ENCODE measurements around the gene KPNB1.
"Not testable (repeated sequence)": the region's sequence is repeated elsewhere in the genome, so short reads cannot be mapped to it uniquely, and the experiment has no call there.

The KPNB1 gene

DNA sequence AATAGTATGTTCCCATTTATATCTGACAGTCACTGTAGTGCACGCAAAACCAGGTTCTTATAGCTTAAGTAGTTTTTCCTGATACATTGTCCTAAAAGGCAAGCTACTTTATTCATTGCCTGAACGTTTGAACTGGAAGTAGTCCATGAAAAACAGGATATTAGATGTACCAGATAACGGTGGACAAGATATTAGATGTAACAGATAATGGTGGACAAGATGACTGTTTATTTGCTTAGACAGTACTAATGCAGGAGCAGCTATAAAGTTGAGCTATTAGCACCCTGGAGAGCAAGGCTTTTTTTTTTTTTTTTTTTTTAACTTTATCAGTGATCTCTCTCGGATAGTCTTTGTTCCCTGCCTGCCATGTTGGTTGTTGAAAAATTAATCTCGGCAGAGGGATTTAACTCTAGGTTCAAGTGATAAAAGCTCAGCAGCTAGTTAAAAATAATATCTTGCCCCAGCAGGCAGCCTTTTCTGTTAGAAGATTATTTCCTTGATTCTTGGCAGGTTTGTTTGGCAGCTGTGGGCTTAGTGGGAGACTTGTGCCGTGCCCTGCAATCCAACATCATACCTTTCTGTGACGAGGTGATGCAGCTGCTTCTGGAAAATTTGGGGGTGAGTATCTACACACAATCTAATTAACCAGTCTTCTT lies 26.9 kb downstream of the KPNB1 start:
- DNase-seq (ENCODE audit: low read depth), result no peak

- DNase-seq (ENCODE audit: low read depth), result no peak
Measured at GRCh38 chr17:47678196-47678595, 28.5 kb downstream of the KPNB1 start.

DNA sequence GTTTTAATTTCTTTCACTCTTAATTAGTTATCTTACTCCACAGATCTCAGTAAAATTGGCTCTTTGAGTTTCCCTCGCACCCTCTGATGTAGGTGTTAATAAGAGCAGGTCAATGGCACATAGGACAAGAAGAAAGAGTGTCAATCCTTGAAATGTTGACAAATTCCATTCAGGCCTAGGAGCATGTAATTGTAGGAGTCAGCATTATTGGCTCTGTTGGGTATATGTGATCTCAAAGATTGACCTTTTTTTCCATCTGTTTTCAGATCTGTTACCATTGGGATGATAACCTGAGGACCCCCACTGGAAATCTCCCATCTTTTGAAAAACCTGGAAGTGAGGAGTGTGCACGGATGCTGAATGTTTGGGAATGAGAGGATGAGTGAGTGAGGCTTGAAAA lies 32.4 kb downstream of the KPNB1 start:
- DNase-seq (ENCODE audit: low read depth), result no peak

DNA sequence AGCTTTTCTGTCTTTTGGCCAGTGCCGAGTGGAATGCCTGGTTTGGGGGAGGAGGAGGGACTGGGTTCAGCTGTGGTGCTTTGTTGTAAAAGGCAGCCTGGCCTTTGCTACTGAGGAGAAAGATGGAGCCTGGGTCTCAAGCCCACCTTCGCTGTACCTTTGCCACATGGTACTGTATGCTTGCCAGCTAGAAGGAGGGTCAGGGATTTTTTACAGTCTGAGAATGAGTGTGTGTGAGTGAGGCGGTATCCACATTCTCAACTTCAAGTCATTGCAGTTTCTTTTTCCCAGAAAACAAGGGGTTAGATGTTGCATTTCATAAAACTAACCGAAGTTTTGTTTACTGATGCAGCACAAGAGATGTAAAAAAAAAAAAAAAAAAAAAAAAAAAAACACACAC lies 33.0 kb downstream of the KPNB1 start:
- DNase-seq (ENCODE audit: low read depth), result not testable (repeated sequence)

- no peak for DNase-seq (ENCODE audit: low read depth)
Measured at GRCh38 chr17:47684025-47684424, 34.3 kb downstream of the KPNB1 start.

DNA sequence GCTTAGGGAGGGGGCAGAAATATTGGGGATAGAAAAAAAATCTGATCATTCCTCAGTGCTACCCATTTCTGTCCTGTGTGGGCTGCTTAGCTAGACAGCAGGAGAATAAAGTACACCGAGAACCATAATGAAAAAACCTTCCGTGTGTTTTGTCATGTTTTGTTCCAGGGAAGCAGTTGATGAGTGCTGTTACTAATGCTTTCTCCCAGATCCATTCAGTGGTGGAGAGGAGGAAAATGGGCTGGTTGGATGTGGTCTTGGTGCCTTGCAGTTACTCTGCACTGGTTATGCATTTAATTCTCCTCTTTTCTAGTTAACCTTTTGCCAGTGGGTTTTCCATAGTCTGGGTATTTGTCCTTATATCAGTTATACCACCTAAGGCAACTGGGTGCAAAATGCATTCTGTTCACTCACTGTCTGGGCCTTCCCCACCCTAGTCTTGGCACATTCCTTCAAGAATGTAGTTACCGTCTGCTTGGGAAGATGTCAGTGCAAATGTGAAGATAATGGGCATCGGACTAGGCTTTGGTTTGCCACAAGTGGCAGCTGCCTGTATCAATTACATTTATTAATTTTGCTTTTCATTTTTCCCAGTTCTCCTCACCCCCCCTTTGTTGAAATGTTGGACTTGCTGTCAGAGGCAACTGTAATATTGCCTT lies 34.9 kb downstream of the KPNB1 start:
- no peak for DNase-seq (ENCODE audit: low read depth)

- DNase-seq (ENCODE audit: low read depth), result no peak
Measured at GRCh38 chr17:47685556-47686275, 36.0 kb downstream of the KPNB1 start.

- DNase-seq (ENCODE audit: low read depth), result peak; percentile 65
Measured at GRCh38 chr17:47686276-47686635, 36.5 kb downstream of the KPNB1 start.

GRCh38 chr17:47686664-47687327 lies 37.1 kb downstream of the KPNB1 start:
- peak; percentile 60 for DNase-seq (ENCODE audit: low read depth)

GRCh38 chr17:47687328-47687690 lies 37.6 kb downstream of the KPNB1 start:
- no peak for DNase-seq (ENCODE audit: low read depth)

- DNase-seq (ENCODE audit: low read depth), result no peak
Measured at GRCh38 chr17:47687748-47688147, 38.0 kb downstream of the KPNB1 start.

- no peak for DNase-seq (ENCODE audit: low read depth)
Measured at GRCh38 chr17:47690121-47690520, 40.4 kb downstream of the KPNB1 start.

DNA sequence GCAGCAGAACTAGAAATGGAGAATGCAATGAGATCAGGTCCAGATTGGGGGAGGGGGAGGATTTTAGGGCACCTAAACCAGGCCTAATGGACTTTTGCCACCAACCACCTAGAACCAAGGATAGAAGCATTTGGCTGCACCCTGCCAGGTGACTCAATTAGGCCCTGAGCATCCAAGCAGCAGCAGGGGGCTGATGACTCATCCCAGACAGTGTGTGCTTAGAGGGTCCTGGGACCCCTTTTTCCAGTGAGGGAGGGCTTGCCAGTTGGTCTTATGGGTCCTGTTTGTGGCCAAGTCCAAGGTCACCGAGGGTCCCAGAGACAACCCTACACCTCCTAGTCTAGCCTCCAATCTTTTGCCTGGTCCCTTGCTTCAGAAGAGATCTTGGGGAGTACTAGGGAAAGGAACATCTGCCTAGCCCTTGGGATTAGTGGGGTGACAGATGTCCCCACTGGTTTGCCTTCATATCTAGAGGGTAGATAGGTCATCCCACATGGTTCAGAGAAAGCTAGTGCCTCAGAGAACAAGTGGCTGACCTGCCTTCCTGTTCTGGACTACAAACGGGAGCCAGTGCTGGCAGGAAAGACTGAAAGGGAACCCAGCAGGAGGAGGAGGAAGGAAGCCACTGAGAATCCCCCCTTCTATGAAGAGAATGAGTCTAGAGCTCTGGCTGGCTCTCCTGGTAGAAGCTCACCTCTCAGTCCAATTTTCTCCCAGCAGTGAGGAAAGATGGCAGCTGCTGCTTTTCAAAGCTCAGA lies 42.6 kb downstream of the KPNB1 start:
- no peak for DNase-seq (ENCODE audit: low read depth)

GRCh38 chr17:47692895-47693730 lies 43.4 kb downstream of the KPNB1 start:
- no peak for DNase-seq (ENCODE audit: low read depth)

- DNase-seq (ENCODE audit: low read depth), result no peak
Measured at GRCh38 chr17:47693731-47694580, 44.2 kb downstream of the KPNB1 start, which contains the start of gene TBKBP1. Gene TBKBP1 (plus strand): TSS chr17:47694161. CDS start chr17:47696113, 1,952 bp downstream.

DNA sequence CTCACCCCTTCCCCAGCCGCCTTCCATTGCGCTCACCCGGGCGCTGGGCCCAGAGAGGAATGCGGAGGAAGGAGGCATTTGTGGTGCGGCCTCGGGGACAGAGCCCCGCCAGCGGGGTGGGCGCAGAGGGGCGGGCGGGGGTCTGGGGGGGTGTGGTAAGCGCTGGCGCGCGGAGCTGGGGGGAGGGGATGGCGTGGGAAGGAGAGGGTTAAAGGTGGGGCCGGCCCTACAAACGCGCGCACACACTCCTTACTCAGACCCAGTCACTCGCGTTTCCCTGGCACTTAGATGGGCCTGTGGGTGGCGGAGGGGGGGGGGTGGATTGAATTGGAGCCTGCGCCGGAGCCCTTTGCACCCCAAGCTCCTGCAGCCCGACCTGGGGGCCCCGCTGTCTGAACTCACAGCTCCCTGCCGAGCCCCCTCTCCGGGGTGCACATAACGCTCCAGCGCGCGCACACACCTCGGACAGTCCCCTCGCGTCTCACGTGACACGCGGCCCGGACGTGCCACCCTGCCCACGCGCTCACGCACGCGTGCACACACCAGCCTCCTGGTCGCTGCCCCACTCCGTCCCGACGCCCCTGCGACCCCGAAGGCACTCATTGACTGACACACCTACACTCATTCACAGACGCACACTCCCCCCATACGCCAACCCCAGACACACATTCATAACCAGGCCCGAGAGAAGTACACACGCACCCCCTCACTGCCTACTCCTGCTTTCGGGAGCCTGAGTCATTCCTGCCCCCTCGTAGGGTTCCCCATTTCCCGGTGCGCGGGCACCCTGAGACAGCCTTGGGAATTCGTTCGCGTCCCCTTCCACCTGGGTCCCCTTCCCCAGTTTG lies 45.1 kb downstream of the KPNB1 start:
- peak; percentile 39 for DNase-seq (ENCODE audit: low read depth)

DNA sequence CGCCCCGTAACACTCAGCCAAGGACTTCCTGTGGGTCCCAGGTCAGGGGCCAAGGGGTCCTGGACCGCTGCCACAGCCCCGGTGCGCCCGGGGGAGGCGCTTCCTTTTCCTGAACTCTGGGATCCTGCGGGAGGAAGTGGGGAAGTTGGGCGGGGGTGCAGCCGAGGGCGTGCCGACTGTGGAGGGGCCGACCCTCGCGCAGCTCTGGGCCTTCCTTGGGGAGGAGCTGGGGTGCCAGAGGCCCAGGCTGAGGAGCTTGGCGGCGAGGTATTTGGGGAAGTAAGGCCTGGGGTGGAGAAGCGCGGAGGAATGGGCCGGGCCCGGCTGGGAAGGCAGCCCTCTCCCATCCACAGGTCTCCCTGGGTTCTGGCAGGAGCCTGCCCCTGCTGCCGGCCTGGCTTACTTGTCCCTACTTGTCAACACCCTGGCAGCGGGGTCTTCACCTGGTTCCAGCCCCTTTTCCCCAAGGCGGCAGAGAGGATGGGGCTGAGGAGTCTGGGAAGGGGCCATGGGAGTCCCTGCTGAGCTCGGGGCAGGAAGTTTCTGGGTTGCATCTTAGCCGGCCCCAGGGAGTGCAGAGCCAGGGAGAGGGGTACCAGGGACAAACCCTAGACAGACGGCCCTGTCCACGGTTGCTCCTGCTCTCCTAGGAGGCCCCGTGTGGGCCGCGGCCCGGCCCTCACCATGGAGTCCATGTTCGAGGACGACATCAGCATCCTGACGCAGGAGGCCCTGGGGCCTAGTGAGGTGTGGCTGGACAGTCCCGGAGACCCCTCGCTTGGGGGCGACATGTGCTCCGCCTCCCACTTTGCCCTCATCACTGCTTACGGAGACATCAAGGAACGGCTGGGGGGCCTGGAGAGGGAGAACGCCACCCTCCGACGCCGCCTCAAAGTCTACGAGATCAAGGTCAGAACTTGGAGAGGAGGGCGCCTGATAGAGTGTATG lies 46.0 kb downstream of the KPNB1 start:
- no peak for DNase-seq (ENCODE audit: low read depth)
